Prostate gland (tissue), 2 donors: ENCODE data around the gene TPBGL.
A peak's percentile ranks its signal among the peaks of the same experiment; 100 is the strongest.

Experiments
- POLR2AphosphoS5 ChIP-seq: sonication (generic); formaldehyde crosslinking; IDR thresholded peaks from one replicate; pipeline ENCODE4 v1.6.1; 2017; ENCODE audit warnings: antibody characterized with exemption
- TF ChIP-seq, protein P1 (sequence below), 4 experiments: fragments of 200-600 bp in 2 of 4; fragments of 450-650 bp in 2 of 4; sonication (generic) in 2 of 4; IDR thresholded peaks; 1 replicate in 3 of 4; 2 replicates in 1 of 4; pipeline ENCODE4 v1.5.1; 2016 to 2019; ENCODE audit warnings: antibody characterized with exemption in 4 of 4, mild to moderate bottlenecking in 2 of 4, moderate library complexity in 2 of 4

DNA sequence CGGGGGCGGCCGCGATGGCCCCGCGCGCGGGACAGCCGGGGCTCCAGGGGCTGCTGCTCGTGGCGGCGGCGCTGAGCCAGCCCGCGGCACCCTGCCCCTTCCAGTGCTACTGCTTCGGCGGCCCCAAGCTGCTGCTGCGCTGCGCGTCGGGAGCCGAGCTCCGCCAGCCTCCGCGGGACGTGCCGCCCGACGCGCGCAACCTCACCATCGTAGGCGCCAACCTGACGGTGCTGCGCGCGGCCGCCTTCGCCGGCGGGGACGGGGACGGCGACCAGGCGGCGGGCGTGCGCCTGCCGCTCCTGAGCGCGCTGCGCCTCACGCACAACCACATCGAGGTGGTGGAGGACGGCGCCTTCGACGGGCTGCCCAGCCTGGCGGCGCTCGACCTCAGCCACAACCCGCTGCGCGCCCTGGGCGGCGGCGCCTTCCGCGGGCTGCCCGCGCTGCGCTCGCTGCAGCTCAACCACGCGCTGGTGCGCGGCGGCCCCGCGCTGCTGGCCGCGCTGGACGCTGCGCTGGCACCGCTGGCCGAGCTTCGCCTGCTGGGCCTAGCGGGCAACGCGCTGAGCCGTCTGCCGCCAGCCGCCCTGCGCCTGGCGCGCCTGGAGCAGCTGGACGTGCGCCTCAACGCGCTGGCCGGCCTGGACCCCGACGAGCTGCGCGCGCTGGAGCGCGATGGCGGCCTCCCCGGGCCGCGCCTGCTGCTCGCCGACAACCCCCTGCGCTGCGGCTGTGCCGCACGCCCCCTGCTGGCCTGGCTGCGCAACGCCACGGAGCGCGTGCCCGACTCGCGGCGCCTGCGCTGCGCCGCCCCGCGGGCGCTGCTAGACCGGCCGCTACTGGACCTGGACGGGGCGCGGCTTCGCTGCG lies 697 bp downstream of the TPBGL start:
- TF ChIP-seq, protein P1, sequence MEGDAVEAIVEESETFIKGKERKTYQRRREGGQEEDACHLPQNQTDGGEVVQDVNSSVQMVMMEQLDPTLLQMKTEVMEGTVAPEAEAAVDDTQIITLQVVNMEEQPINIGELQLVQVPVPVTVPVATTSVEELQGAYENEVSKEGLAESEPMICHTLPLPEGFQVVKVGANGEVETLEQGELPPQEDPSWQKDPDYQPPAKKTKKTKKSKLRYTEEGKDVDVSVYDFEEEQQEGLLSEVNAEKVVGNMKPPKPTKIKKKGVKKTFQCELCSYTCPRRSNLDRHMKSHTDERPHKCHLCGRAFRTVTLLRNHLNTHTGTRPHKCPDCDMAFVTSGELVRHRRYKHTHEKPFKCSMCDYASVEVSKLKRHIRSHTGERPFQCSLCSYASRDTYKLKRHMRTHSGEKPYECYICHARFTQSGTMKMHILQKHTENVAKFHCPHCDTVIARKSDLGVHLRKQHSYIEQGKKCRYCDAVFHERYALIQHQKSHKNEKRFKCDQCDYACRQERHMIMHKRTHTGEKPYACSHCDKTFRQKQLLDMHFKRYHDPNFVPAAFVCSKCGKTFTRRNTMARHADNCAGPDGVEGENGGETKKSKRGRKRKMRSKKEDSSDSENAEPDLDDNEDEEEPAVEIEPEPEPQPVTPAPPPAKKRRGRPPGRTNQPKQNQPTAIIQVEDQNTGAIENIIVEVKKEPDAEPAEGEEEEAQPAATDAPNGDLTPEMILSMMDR (IDR thresholded peaks at IDR 0.05), result peak; percentile 58 to 99 (median 90)
- TF ChIP-seq POLR2AphosphoS5, result no peak
